SH-SY5Y (cell line): ENCODE results near the gene NEDD4L.

Experiments
- GATA2 ChIP-seq: IDR thresholded peaks from 2 replicates; pipeline ENCODE4 v1.6.1; 2011; ENCODE audit warnings: mild to moderate bottlenecking, low read depth, low read length
- GATA3 ChIP-seq: IDR thresholded peaks from 2 replicates; pipeline ENCODE4 v1.6.1; 2011; ENCODE audit warnings: low read depth, mild to moderate bottlenecking, low read length, moderate library complexity

- no peak for TF ChIP-seq GATA3
- no peak for TF ChIP-seq GATA2
These were observed 315.2 kb downstream of the NEDD4L start for GRCh38 chr18:58359218-58359617.
